Lung (tissue), 12 donors: ENCODE data around the gene KSR1. TPM values are rescaled to one million over a fixed set of nuclear protein-coding genes. Genes with fewer than 3 reads are reported as not detected.
A peak's percentile ranks its signal among the peaks of the same experiment; 100 is the strongest.

Experiments used
- ATAC-seq: fragments of 200-7000 bp; cut with Tn5 transposase; one replicate; pipeline ENCODE4 v1.9.1; 2020; ENCODE audit warnings: moderate number of reproducible peaks; ENCODE audit not compliant: insufficient read depth, low FRiP score
- DNase-seq, 3 donors: peaks; one replicate each; pipeline ENCODE4 v3.0.0-alpha.2; 2013 to 2017
- H3K27ac ChIP-seq, 2 donors: one replicate each; pipeline ENCODE4 v1.5.1; 2013; ENCODE audit warnings: mild to moderate bottlenecking in 2 of 2, moderate library complexity in 2 of 2, control low read depth in 1 of 2, inconsistent platforms in 1 of 2, low read depth in 1 of 2, low read length in 1 of 2
- H3K27me3 ChIP-seq, 3 donors: one replicate each; pipeline ENCODE4 v1.5.1; 2013; ENCODE audit warnings: low read length in 2 of 3; ENCODE audit not compliant: control insufficient read depth in 3 of 3, insufficient read depth in 3 of 3
- H3K36me3 ChIP-seq, 4 donors: one replicate each; pipeline ENCODE4 v1.5.1; 2013; ENCODE audit warnings: low read length in 4 of 4, mild to moderate bottlenecking in 1 of 4, moderate library complexity in 1 of 4; ENCODE audit not compliant: control insufficient read depth in 4 of 4, insufficient read depth in 4 of 4
- H3K4me1 ChIP-seq, 5 donors: one replicate each; pipeline ENCODE4 v1.5.1; 2013; ENCODE audit warnings: low read length in 5 of 5, mild to moderate bottlenecking in 2 of 5, moderate library complexity in 1 of 5; ENCODE audit not compliant: control insufficient read depth in 5 of 5, insufficient read depth in 5 of 5
- H3K4me3 ChIP-seq: one replicate; pipeline ENCODE4 v1.5.1; 2013; ENCODE audit warnings: mild to moderate bottlenecking, control low read depth, moderate library complexity
- H3K9ac ChIP-seq, 2 donors: one replicate each; pipeline ENCODE4 v1.5.1; 2013; ENCODE audit warnings: low read length in 2 of 2, control low read depth in 1 of 2; ENCODE audit not compliant: insufficient read depth in 1 of 2
- H3K9me3 ChIP-seq, 4 donors: one replicate each; pipeline ENCODE4 v1.5.1; 2013; ENCODE audit warnings: low read length in 3 of 4, mild to moderate bottlenecking in 1 of 4, moderate library complexity in 1 of 4; ENCODE audit not compliant: control insufficient read depth in 4 of 4, insufficient read depth in 3 of 4
- whole genome bisulfite sequencing, 2 donors: extraction: QIAGEN DNeasy Blood & Tissue Kit; methylation state at CpG; one replicate each; pipeline ENCODE4 v1.1.7; 2013; 5-methylcytosine and 5-hydroxymethylcytosine counted together
- polyA plus RNA-seq, 2 donors: library from polyadenylated mRNA; stranded (reverse); fragments of 200-250 nt; gene quantifications; one replicate each; pipeline ENCODE4 v1.2.1, GENCODE V29; 2013
- total RNA-seq, 2 donors: library from RNA; depleted of rRNA in 1 of 2; stranded (reverse); fragments of >200 nt in 1 of 2; gene quantifications; one replicate each; pipeline ENCODE4 v1.2.1, GENCODE V29; 2014 to 2021
- TF ChIP-seq, protein P1 (sequence below): IDR thresholded peaks from 2 replicates; pipeline ENCODE4 v1.5.1; 2012; ENCODE audit warnings: mild to moderate bottlenecking; ENCODE audit errors: control extremely low read depth, extremely low read depth
- donor health status: control.
- donor health status: control.
- donor health status: Bipolar disorder and iron deficiency.
- donor health status: healthy.
- donor health status: DM: yes; HTN: yes; CAD: no.

The KSR1 gene
- total and polyA plus RNA-seq, 4 donors: 26.8 to 70.0 (median 42.3) TPM

DNA sequence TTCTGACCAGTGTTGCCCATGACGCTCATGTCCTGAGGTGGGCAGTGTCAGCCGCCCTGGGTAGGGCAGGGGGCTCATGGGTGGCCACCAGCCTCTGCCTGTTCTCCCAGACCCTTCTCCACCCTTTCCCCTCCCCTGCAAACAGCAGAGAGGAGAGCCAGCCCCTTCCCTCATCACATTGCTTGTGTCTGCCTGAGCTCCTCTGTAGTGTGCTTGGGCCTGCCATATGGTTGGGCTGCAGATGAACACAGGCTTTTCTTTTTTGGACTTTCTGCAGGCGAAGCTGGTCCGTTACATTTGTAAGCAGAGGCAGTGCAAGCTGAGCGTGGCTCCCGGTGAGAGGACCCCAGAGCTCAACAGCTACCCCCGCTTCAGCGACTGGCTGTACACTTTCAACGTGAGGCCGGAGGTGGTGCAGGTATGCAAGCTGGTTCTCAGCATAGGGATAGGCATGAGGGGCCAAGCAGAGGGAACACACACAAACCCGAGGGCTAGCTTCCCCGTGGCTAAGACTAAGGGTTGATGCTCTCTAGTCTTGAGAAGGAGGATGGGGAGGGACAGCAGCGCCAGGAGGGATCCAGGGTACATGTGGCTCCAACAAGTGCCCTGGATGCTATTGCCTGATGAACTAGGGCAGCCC is 94.2 kb downstream of the KSR1 start:
- peaks cover 0 to 3% (median under 1%) of the 10 kb centered on the region in 4 donors for H3K36me3 ChIP-seq
- no peak for DNase-seq
- H3K9me3 ChIP-seq: no peaks in the 10 kb centered on the region
- H3K27me3 ChIP-seq: no peaks in the 10 kb centered on the region
- no peak for ATAC-seq
- TF ChIP-seq, protein P1, sequence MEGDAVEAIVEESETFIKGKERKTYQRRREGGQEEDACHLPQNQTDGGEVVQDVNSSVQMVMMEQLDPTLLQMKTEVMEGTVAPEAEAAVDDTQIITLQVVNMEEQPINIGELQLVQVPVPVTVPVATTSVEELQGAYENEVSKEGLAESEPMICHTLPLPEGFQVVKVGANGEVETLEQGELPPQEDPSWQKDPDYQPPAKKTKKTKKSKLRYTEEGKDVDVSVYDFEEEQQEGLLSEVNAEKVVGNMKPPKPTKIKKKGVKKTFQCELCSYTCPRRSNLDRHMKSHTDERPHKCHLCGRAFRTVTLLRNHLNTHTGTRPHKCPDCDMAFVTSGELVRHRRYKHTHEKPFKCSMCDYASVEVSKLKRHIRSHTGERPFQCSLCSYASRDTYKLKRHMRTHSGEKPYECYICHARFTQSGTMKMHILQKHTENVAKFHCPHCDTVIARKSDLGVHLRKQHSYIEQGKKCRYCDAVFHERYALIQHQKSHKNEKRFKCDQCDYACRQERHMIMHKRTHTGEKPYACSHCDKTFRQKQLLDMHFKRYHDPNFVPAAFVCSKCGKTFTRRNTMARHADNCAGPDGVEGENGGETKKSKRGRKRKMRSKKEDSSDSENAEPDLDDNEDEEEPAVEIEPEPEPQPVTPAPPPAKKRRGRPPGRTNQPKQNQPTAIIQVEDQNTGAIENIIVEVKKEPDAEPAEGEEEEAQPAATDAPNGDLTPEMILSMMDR: no peak
- peaks cover 0 to 28% (median 16%) of the 10 kb centered on the region in 5 donors for H3K4me1 ChIP-seq
- WGBS, 2 donors: 97 to 98% methylated on average over 13 of the region's 13 CpGs
- no peak overlapping the region for H3K9ac ChIP-seq
- no peak overlapping the region for H3K4me3 ChIP-seq
- no peak overlapping the region for H3K27ac ChIP-seq

DNA sequence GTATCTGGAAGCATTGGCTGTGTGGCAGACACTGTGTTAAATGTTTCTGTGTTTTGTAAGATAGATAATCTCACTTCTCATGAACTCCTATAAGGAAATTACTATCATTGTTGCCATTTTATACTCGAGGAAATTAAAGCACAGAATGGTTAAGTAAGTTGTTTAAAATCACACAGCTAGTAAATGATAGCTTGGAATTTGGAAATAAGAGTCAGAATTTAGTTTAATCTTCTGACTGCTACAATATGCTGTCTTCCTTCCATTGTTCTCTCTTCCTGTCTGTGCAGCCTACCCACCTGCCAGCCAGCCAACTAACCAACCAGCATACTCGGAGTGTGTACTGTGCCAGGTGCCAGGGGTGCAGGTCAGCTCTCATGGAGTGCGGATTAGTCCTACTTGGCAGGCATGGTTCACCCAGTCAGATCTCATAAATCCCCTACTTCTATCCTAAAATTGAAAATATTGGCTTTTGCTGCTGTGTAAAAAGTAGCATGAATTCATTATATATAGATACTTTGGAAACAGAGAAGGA is 94.8 kb downstream of the KSR1 start:
- Histone ChIP-seq H3K36me3 (peaks cover 0 to 3% (median under 1%) of the 10 kb centered on the region in 4 donors), H3K4me3 (no peak overlapping the region), H3K4me1 (peaks cover 0 to 22% (median 11%) of the 10 kb centered on the region in 5 donors), H3K27me3 (no peaks in the 10 kb centered on the region), H3K9ac (no peak overlapping the region), H3K9me3 (no peaks in the 10 kb centered on the region), H3K27ac (no peak overlapping the region)
- DNase-seq (no peak), ATAC-seq (no peak)
- WGBS, 2 donors: 74 to 88% methylated on average over 3 of the region's 3 CpGs
- TF ChIP-seq, protein P1: no peak

DNA sequence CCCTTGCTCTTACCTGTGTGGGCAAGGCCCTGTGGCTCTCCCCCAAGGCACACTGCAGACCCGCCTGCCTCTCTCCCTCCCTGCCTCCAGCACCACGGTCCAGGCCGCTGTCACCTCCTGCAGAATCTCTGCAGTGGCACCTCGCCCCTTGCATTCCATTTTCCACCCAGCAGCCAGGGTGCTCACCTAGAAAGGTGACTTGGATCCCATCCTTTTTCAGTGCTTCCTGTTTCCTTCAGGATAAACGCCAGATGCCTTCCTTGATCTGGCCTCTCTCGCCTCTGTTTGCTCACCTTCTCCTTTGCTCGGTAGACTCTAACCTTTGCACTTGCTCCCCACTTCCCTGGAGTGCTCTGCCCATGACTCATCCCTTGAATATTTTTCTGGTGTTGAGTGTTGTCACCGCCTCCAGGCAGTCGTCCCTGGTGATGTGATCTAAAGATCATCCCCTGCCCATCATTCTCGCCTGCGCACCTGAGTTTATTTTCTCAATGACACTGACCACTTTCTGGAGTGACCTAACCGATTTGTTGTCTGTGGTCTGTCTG is 95.5 kb downstream of the KSR1 start:
- TF ChIP-seq, protein P1: no peak
- Histone ChIP-seq H3K9ac (no peak overlapping the region), H3K27ac (peak overlapping the region in 1 of 2 donors; percentile 10), H3K4me3 (no peak overlapping the region), H3K9me3 (no peaks in the 10 kb centered on the region), H3K27me3 (no peaks in the 10 kb centered on the region), H3K4me1 (peaks cover 0 to 22% (median 9%) of the 10 kb centered on the region in 5 donors), H3K36me3 (peaks cover 0 to 3% (median under 1%) of the 10 kb centered on the region in 4 donors)
- WGBS, 2 donors: 77 to 89% methylated on average over 12 of the region's 12 CpGs
- no peak for DNase-seq
- ATAC-seq: peak; percentile 53
